HPDE6-E6E7 (cell line): Measurements from ENCODE around the gene PRKCA.
"Not testable (repeated sequence)": the region's sequence is repeated elsewhere in the genome, so short reads cannot be mapped to it uniquely, and the experiment has no call there.

Experiments used
- DNase-seq: peaks from one replicate; pipeline ENCODE4 v3.0.0; 2011; ENCODE audit warnings: missing footprints; ENCODE audit errors: extremely low spot score

The PRKCA gene

GRCh38 chr17:66290101-66290722 lies 12.2 kb upstream of the PRKCA start:
- no peak for DNase-seq

DNA sequence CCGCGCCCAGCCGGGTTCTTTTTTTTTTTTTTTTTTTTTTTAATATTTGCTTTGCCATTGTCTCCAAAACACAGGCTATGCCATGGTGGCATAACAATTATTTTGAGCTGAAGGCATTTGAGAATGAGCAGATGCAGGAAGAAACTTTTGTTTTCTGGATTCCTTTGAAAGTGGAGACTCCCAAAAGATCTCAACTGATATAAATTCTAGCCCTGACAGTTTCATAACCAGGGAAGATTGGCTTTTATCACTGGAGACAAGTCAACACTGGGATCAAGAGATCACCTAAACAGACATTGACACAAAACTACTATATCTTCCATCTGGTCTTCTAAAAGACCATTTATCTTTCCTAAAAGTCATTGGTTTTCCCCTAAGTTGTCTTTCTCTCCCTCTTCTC lies 10.1 kb upstream of the PRKCA start:
- DNase-seq: no peak

- no peak for DNase-seq
Observed at GRCh38 chr17:66296289-66296725, 6.1 kb upstream of the PRKCA start.

DNA sequence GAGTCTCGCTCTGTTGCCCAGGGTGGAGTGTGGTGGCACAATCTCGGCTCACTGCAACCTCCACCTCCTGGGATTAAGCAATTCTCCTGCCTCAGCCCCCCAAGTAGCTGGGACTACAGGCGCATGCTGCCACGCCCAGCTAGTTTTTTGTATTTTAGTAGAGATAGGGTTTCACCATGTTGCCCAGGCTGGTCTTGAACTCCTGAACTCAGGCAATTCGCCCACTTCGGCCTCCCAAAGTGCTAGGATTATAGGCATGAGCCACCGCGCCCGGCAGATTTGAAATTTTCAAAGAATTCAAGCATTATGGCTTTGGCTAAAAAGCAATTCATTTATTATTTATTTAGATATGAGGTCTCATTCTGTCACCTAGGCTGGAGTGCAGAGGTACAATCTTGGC lies 5.0 kb upstream of the PRKCA start:
- not testable (repeated sequence) for DNase-seq

GRCh38 chr17:66299711-66300110 lies 2.7 kb upstream of the PRKCA start:
- no peak for DNase-seq

GRCh38 chr17:66300956-66301355 lies 1.5 kb upstream of the PRKCA start:
- DNase-seq: no peak

DNA sequence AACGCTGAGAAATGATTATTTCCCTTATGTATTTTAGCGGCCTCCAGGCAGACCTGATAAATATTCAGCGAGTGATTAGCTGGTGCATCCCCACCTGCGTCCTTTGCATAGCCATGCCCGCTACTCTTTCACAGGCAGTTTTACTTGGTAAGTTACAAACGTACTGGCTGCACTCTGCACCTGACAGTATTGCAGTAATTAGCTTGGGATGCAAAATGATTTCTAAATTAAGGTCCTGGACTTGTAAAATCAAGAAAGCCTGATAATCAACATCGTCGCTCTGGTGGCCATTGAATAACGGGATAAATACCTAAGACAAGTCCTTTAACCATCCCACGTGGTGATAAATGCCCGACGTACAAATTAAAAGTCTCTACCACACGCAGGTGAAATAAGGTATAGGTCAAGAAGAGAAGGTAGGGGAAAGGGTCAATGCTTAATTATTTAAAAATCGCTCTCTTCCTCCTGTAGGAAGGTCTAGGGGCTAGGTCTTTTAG lies 998 bp upstream of the PRKCA start:
- no peak for DNase-seq

GRCh38 chr17:66302761-66303626 lies 581 bp downstream of the PRKCA start:
- DNase-seq: peak; percentile 25

GRCh38 chr17:66304304-66305174 lies 2.1 kb downstream of the PRKCA start:
- peak; percentile 25 for DNase-seq

DNA sequence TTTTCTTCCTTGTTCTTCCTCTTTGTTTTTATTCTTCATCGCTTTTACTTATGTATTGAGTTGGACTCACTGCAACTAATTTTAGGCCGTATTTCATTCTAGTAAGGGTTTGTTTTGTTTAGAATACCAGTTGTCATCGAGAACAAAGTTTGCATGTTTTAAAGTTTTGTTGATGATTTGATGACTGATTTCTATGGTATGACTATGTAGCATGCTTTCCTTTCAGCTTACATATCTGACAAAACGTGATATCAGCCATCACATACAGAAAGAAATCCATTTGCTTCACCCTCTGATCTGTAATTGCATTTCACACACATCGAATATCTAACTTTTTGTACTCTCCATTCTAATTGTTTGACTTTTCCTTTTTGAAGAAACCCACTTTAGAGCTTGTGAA lies 4.0 kb downstream of the PRKCA start:
- no peak for DNase-seq

DNA sequence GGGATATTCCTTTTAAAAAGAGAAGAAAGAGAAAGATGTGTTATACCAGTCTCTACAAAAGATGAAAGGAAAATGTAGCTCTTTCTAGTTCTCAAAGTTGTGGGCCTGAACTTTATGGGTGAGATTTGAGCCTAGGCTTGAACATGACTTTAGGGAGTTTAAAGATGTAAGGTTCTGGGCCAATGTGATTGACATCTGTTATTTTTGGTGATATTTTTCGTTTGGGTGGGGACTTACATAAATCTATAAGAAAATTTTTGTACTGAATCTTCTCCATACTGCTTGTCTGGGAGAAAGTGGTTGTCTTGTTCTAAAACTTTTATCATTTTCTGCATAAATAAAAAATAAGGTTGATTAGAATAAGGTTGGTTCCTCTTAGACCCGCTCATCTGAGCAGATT lies 4.8 kb downstream of the PRKCA start:
- no peak for DNase-seq

GRCh38 chr17:66308856-66309255 lies 6.4 kb downstream of the PRKCA start:
- DNase-seq: no peak

- no peak for DNase-seq
Observed at GRCh38 chr17:66309793-66310192, 7.4 kb downstream of the PRKCA start.

- DNase-seq: no peak
Observed at GRCh38 chr17:66310528-66311148, 8.2 kb downstream of the PRKCA start.

DNA sequence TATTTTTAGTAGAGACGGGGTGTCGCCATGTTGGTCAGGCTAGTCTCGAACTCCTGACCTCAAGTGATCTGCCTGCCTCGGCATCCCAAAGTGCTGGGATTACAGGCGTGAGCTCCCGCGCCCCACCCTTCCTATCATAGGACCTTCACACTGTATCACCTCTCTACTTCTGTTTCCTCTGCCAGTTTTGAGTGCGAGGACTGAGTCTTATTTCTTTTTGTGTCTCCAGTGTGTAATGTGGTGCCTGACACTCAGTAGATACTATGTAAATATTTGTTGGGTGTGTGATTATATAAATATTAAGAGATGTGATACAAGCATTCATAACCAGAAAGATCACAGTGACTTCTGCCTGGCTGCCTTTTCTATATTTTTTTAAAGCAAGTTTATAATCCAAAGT lies 10.5 kb downstream of the PRKCA start:
- DNase-seq: no peak

DNA sequence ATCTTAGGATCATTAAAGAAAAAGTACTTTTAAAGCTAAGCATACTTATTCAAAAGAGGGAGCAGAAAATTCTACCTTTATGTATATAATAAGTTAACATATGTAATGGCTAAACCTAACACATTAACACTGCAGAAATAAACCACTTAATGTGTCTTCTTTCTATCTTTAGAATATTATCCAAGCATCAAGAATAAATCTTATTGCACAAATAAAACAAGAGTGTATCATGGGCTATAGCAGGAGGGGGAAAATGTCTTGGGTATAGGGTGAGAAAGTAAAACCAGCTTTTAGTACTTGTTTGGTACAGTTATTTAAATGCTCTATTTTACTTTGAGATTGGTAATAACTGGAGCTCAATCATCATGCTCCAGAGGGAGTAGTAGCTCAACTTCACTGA lies 10.9 kb downstream of the PRKCA start:
- DNase-seq: no peak

- no peak for DNase-seq
Observed at GRCh38 chr17:66313995-66314659, 11.7 kb downstream of the PRKCA start.

DNA sequence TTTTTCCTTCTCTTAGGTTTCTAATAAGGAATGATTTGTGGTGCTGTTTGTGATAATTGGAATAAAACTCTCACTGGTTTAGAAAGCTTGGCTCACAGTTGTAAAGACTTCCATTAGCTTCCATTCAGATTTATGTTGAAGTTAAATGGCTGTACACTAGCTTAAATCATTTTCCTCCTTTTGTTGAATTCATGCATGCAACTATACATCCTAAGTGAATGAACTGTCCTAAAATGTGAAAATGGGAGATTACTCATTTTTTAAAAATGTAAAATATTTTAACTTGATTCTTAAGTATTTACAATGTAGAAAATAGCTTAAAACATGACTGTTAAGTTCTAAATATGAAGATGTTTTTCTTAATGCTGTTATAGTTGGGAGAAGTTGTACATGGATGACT lies 15.2 kb downstream of the PRKCA start:
- DNase-seq: no peak

DNA sequence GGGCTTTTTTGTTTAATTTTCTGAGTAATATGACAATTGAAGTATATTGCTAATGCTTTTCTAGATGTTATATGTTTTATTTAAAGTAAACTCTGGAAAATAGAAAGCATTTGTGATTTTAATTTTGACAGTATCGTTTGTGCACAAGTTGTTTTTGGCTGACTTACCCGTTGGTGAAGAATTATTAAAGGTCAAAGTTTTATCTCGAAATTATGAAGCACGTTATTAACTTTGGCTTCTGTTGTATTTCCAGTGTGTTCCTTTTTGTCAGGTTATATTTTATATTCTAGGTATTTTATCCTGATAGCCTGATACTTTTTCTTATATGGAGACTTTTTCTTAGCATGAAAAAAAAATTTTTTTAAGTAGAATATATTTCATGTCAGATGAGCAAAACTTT lies 16.8 kb downstream of the PRKCA start:
- no peak for DNase-seq

DNA sequence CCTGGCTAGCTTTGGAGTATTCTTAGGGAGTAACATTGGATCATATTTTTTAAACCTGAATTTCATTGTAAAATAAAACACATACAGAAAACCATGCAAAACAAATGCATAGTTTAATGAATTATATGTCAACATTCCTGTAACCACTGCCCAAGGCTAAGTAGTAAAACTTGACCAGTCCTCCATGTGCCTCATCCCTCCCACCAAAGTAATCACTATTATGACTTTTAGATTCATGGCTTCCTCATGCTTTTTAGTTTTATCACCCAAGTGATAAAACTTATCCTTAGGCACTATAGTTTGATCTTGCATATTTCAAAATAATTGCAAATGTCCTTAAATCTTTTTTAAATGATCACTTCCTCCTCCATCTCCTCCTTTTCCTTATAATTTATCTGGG lies 20.4 kb downstream of the PRKCA start:
- DNase-seq: no peak

DNA sequence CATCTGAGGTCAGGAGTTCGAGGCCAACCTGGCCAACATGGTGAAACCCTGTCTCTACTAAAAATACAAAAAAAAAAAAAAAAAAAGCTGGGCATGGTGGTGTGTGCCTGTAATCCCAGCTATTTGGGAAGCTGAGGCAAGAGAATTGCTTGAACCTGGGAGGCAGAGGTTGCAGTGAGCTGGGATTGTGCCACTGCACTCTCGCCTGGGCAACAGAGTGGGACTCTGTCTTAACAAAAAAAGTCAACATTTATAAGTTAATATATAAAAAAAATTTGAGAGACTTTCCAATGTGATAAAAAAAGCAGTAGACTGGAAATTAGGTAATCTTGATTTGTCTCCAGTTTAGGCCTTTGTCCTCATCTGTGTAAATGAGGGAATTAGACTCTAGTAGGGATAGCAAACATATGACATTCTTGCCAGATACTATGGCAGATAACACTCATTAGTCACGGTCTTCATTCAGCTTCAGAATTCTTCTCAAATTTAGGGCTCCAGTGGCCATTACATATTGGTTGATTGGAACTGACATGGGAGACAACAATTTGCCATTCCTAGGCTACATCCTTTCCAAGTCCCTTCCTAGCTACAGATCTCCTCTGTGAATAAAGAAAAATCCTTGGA lies 22.1 kb downstream of the PRKCA start:
- not testable (repeated sequence) for DNase-seq
